Trophoblast cell (in vitro differentiated cells and primary cell): ENCODE measurements around the gene KIF25.

Experiments used
- DNase-seq, 2 donors: peaks; one replicate each; pipeline ENCODE4 v3.0.0-alpha.2; 2016
- H2AFZ ChIP-seq: 2 replicates; pipeline ENCODE4 v1.6.1; 2013; ENCODE audit warnings: low read length, moderate library complexity, mild to moderate bottlenecking; ENCODE audit not compliant: insufficient read depth, poor library complexity
- H2AK5ac ChIP-seq: 2 replicates; pipeline ENCODE4 v1.6.1; 2013; ENCODE audit warnings: mild to moderate bottlenecking, low read length
- H2BK120ac ChIP-seq: 2 replicates; pipeline ENCODE4 v1.6.1; 2013; ENCODE audit warnings: low read length, mild to moderate bottlenecking, moderate library complexity; ENCODE audit not compliant: insufficient read depth, poor library complexity
- H2BK12ac ChIP-seq: 2 replicates; pipeline ENCODE4 v1.6.1; 2013; ENCODE audit warnings: mild to moderate bottlenecking, low read length, moderate library complexity
- H2BK5ac ChIP-seq: 2 replicates; pipeline ENCODE4 v1.6.1; 2013; ENCODE audit warnings: low read length, low read depth, moderate library complexity, mild to moderate bottlenecking; ENCODE audit not compliant: poor library complexity
- H3K14ac ChIP-seq: 2 replicates; pipeline ENCODE4 v1.6.1; 2013; ENCODE audit warnings: mild to moderate bottlenecking, low read length
- H3K18ac ChIP-seq: 2 replicates; pipeline ENCODE4 v1.6.1; 2013; ENCODE audit warnings: mild to moderate bottlenecking, low read length
- H3K23ac ChIP-seq: 2 replicates; pipeline ENCODE4 v1.6.1; 2013; ENCODE audit warnings: low read length
- H3K27ac ChIP-seq: 2 replicates; pipeline ENCODE4 v1.5.1; 2013; ENCODE audit warnings: low read depth, mild to moderate bottlenecking, inconsistent platforms, low read length, moderate library complexity
- H3K27me3 ChIP-seq: 2 replicates; pipeline ENCODE4 v1.6.1; 2013; ENCODE audit warnings: inconsistent platforms, mild to moderate bottlenecking, low read length, moderate library complexity; ENCODE audit not compliant: insufficient read depth
- H3K36me3 ChIP-seq, 2 experiments: 1 replicate in 1 of 2; 2 replicates in 1 of 2; pipeline ENCODE4 v1.6.1; 2013; ENCODE audit warnings: low read length in 2 of 2, mild to moderate bottlenecking in 2 of 2, moderate library complexity in 1 of 2; ENCODE audit not compliant: insufficient read depth in 2 of 2, control insufficient read depth in 1 of 2
- H3K4ac ChIP-seq: 2 replicates; pipeline ENCODE4 v1.6.1; 2013; ENCODE audit warnings: low read depth, mild to moderate bottlenecking, low read length, moderate library complexity
- H3K4me1 ChIP-seq, 2 experiments: 1 replicate in 1 of 2; 2 replicates in 1 of 2; pipeline ENCODE4 v1.6.1; 2013; ENCODE audit warnings: low read length in 2 of 2, mild to moderate bottlenecking in 2 of 2, moderate library complexity in 1 of 2; ENCODE audit not compliant: insufficient read depth in 2 of 2, control insufficient read depth in 1 of 2
- H3K4me2 ChIP-seq: 2 replicates; pipeline ENCODE4 v1.6.1; 2013; ENCODE audit warnings: inconsistent platforms, mild to moderate bottlenecking, low read length, moderate library complexity
- H3K4me3 ChIP-seq: 2 replicates; pipeline ENCODE4 v1.5.1; 2013; ENCODE audit warnings: mild to moderate bottlenecking, low read depth, low read length, inconsistent platforms
- H3K79me1 ChIP-seq: one replicate; pipeline ENCODE4 v1.6.1; 2013; ENCODE audit warnings: low read length
- H3K79me2 ChIP-seq: 2 replicates; pipeline ENCODE4 v1.6.1; 2013; ENCODE audit warnings: low read length, mild to moderate bottlenecking; ENCODE audit not compliant: control insufficient read depth, insufficient read depth, poor library complexity
- H3K9ac ChIP-seq: 2 replicates; pipeline ENCODE4 v1.6.1; 2013; ENCODE audit warnings: mild to moderate bottlenecking, low read length
- H3K9me3 ChIP-seq: 2 replicates; pipeline ENCODE4 v1.6.1; 2013; ENCODE audit warnings: low read depth, mild to moderate bottlenecking, control low read depth, inconsistent platforms, low read length; ENCODE audit not compliant: insufficient read depth
- H4K12ac ChIP-seq: 2 replicates; pipeline ENCODE4 v1.6.1; 2013; ENCODE audit warnings: low read depth, mild to moderate bottlenecking, low read length, moderate library complexity
- H4K8ac ChIP-seq: 2 replicates; pipeline ENCODE4 v1.6.1; 2013; ENCODE audit warnings: low read depth, mild to moderate bottlenecking, low read length, moderate library complexity
- H4K91ac ChIP-seq: one replicate; pipeline ENCODE4 v1.6.1; 2013; ENCODE audit warnings: low read depth, mild to moderate bottlenecking, low read length, moderate library complexity
- WGBS: extraction: QIAGEN DNeasy Blood & Tissue Kit; methylation state at CpG from one replicate; pipeline ENCODE4 v1.1.7; 2013; ENCODE audit warnings: missing lambda C conversion rate; ENCODE audit not compliant: insufficient read length, insufficient coverage; ENCODE audit errors: extremely low coverage; 5-methylcytosine and 5-hydroxymethylcytosine counted together

The KIF25 gene

DNA sequence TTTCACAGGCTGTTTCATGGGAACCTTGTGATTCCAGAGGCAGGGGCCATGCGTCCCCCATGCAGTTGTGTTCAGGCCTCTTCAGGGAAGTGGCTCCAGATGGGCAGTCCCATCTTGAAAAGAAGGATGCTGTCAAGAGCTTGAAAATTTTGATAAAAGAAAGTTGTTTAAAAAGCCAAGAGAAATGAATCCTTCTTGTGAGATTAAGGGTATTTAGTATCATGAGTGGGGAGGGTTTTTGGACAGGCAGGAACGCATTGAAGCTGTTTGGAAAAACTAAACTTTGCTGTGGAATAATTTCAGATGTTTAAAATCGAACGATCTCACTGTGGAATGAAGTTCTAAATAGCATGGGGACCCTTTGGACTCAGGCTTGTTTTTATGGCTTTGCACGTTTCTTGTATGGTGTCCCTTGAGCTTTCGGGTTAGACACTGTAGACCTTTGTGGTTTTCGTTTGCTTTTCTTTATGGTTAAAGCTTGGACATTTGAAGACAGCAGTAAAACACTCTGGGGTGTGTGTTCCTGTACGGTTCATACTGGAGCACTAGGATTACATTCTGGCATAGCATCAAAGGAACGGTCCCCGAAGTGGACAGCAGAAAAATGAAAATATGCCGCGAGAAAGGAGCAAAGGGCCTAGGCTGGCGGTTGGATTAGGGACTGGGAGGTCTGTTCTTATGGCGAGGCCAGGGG is 18.2 kb downstream of the KIF25 start:
- Histone ChIP-seq H3K27me3 (no peaks in the 10 kb centered on the region), H3K23ac (no peak overlapping the region), H3K4ac (no peak overlapping the region), H2BK120ac (no peak overlapping the region), H3K79me1 (no peaks in the 10 kb centered on the region), H3K9me3 (peaks cover 8% of the 10 kb centered on the region), H3K4me3 (no peak overlapping the region), H3K36me3 (no peaks in the 10 kb centered on the region), H2BK12ac (no peak overlapping the region), H3K9ac (no peak overlapping the region), H4K91ac (no peak overlapping the region), H4K8ac (no peak overlapping the region), H3K79me2 (no peaks in the 10 kb centered on the region), H2AFZ (no peak overlapping the region), H2AK5ac (no peak overlapping the region), H2BK5ac (no peak overlapping the region), H3K4me1 (peaks cover 4 to 6% of the 10 kb centered on the region in 2 experiments), H3K18ac (no peak overlapping the region), H3K27ac (no peak overlapping the region), H4K12ac (no peak overlapping the region), H3K14ac (no peak overlapping the region), H3K4me2 (no peak overlapping the region)
- DNase-seq = no peak
- no CpG with 5 or more reads among the region's 14 CpGs for WGBS

DNA sequence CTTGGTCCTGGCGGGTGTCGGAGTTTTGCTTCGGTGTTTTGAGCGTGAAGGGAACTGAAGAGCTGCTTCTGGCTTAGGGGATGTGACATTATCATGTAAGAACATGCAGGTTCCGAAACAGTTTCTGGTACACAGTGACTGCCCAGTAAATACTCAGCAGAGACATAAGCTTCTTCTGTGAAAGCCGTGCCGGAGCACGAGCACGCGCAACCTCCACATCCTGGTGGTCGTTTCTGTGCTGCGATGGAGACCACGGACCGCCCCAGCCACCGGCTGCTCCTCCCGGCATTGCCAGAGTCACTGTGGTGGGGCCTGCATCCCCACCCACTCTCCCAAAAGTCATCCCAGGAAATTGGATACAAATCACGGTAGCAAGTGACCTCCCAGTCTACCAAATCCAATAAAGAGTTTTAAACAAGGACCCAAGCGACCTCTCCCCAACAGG is 18.7 kb downstream of the KIF25 start:
- Histone ChIP-seq H3K18ac (no peak overlapping the region), H2BK12ac (no peak overlapping the region), H2BK120ac (no peak overlapping the region), H3K79me2 (no peaks in the 10 kb centered on the region), H3K9ac (no peak overlapping the region), H3K4me2 (no peak overlapping the region), H4K8ac (no peak overlapping the region), H3K4me1 (peaks cover 4 to 6% of the 10 kb centered on the region in 2 experiments), H3K36me3 (no peaks in the 10 kb centered on the region), H3K79me1 (no peaks in the 10 kb centered on the region), H4K12ac (no peak overlapping the region), H3K14ac (no peak overlapping the region), H3K4me3 (no peak overlapping the region), H3K27ac (no peak overlapping the region), H3K23ac (no peak overlapping the region), H4K91ac (no peak overlapping the region), H2AFZ (no peak overlapping the region), H2AK5ac (no peak overlapping the region), H3K27me3 (no peaks in the 10 kb centered on the region), H2BK5ac (no peak overlapping the region), H3K9me3 (peaks cover 8% of the 10 kb centered on the region), H3K4ac (no peak overlapping the region)
- no peak for DNase-seq
- no CpG with 5 or more reads among the region's 18 CpGs for WGBS

DNA sequence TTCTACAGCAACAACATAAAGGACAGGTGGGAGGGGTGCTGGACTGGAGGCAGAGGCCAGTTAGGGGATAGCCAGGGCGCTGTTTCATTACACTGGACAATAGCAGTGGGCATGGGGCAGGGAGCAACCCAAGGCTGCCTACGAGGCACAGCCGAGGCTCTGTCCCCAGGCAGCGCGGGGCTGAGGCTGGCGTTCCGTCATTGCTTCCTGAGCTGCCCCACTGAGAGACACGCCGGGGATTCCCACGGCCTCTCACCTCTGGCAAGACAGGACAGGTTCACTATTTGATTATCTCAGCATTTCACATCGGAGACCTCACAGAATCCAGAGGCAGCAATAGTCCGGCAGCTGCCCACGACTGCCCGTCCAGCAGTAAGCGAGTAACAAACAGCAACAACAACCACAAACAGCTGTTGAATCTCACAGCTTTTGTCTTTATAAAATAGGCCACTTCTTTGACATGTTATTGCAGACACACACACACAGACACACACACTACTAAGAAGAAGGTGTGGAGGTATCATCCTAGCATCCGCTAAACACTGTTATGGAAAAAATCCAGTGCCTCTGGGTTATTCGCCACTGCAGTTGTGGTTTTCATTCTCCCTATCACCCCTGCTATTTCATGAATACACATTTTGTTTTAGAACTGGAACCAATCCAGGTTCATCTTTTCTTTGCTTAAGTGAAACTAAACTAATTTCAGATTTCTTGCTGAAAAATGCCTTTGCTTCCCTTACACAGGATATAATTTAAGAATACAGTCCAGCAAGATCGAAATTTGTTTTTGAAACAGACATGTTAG is 19.5 kb downstream of the KIF25 start:
- peak overlapping the region; percentile 34 for H3K14ac ChIP-seq
- H3K4me1 ChIP-seq = peaks cover 4 to 6% of the 10 kb centered on the region in 2 experiments
- no peak overlapping the region for H2AFZ ChIP-seq
- no peak overlapping the region for H4K91ac ChIP-seq
- no peak for DNase-seq
- no peak overlapping the region for H4K8ac ChIP-seq
- no peak overlapping the region for H3K23ac ChIP-seq
- H3K9ac ChIP-seq = no peak overlapping the region
- no peak overlapping the region for H2BK5ac ChIP-seq
- no peak overlapping the region for H2BK120ac ChIP-seq
- H3K4me2 ChIP-seq = no peak overlapping the region
- no CpG with 5 or more reads among the region's 18 CpGs for WGBS
- H3K27ac ChIP-seq = no peak overlapping the region
- no peak overlapping the region for H3K4me3 ChIP-seq
- no peaks in the 10 kb centered on the region for H3K27me3 ChIP-seq
- no peaks in the 10 kb centered on the region for H3K79me1 ChIP-seq
- H3K79me2 ChIP-seq = no peaks in the 10 kb centered on the region
- no peak overlapping the region for H2AK5ac ChIP-seq
- no peak overlapping the region for H3K4ac ChIP-seq
- H4K12ac ChIP-seq = no peak overlapping the region
- no peak overlapping the region for H3K18ac ChIP-seq
- H2BK12ac ChIP-seq = no peak overlapping the region
- no peaks in the 10 kb centered on the region for H3K36me3 ChIP-seq
- peaks cover 8% of the 10 kb centered on the region for H3K9me3 ChIP-seq

DNA sequence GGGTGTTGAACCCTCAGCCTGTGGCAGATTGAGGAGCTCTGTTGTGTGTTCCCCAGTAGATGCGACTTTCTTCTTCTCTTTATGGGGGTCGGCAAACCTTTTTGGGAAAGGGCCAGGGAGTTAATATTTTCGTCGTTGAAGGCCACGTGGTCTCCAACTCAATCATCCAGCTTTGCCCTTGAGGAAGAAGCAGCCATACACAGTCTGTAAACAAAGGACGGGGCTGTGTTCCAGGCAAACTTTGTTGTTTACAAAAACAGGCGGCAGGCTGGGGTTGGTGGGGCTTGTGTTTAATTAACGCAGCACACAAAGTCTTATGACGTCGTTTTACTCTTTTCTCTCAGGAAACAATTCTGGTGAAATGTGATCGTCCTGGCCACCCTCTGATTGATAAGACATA is 20.2 kb downstream of the KIF25 start:
- Histone ChIP-seq H2BK5ac (no peak overlapping the region), H2AK5ac (no peak overlapping the region), H3K23ac (no peak overlapping the region), H3K4me2 (no peak overlapping the region), H2BK12ac (no peak overlapping the region), H3K4ac (no peak overlapping the region), H3K9me3 (peaks cover 4% of the 10 kb centered on the region), H3K27ac (no peak overlapping the region), H3K27me3 (no peaks in the 10 kb centered on the region), H3K79me1 (no peaks in the 10 kb centered on the region), H3K14ac (no peak overlapping the region), H3K18ac (no peak overlapping the region), H3K4me3 (no peak overlapping the region), H3K4me1 (peaks cover 4 to 6% of the 10 kb centered on the region in 2 experiments), H3K79me2 (no peaks in the 10 kb centered on the region), H4K12ac (no peak overlapping the region), H2AFZ (no peak overlapping the region), H3K9ac (no peak overlapping the region), H2BK120ac (no peak overlapping the region), H4K8ac (no peak overlapping the region), H4K91ac (no peak overlapping the region), H3K36me3 (no peaks in the 10 kb centered on the region)
- DNase-seq = no peak
- no CpG with 5 or more reads among the region's 11 CpGs for WGBS
